Activated effector memory CD4-positive, alpha-beta T cell treated with anti-CD3 and anti-CD28 coated beads, Interleukin-2, amount 50 U/mL, for 16 hours (primary cell): ENCODE measurements around the gene EDAR.

Source experiments
- DNase-seq: peaks from one replicate; pipeline ENCODE4 v3.0.0-alpha.2; 2020

EDAR gene

GRCh38 chr2:109000738-109001137 lies 11.7 kb upstream of the EDAR start:
- DNase-seq: no peak

- DNase-seq: no peak
Measured at GRCh38 chr2:108998911-108999310, 9.9 kb upstream of the EDAR start.

GRCh38 chr2:108994178-108994577 lies 5.2 kb upstream of the EDAR start:
- no peak for DNase-seq

- DNase-seq: no peak
Measured at GRCh38 chr2:108993095-108993937, 4.3 kb upstream of the EDAR start.

- DNase-seq: no peak
Measured at GRCh38 chr2:108988076-108988795, 784 bp downstream of the EDAR start.

- DNase-seq: no peak
Measured at GRCh38 chr2:108986916-108987510, 2.0 kb downstream of the EDAR start.

- no peak for DNase-seq
Measured at GRCh38 chr2:108983610-108984009, 5.4 kb downstream of the EDAR start.

- no peak for DNase-seq
Measured at GRCh38 chr2:108983061-108983460, 6.0 kb downstream of the EDAR start.

- no peak for DNase-seq
Measured at GRCh38 chr2:108982259-108982679, 6.8 kb downstream of the EDAR start.

GRCh38 chr2:108981846-108982245 lies 7.2 kb downstream of the EDAR start:
- DNase-seq: no peak

- DNase-seq: no peak
Measured at GRCh38 chr2:108980076-108980475, 8.9 kb downstream of the EDAR start.

- no peak for DNase-seq
Measured at GRCh38 chr2:108979461-108979860, 9.6 kb downstream of the EDAR start.

GRCh38 chr2:108978709-108979111 lies 10.3 kb downstream of the EDAR start:
- DNase-seq: no peak

GRCh38 chr2:108975613-108976435 lies 13.2 kb downstream of the EDAR start:
- DNase-seq: no peak

GRCh38 chr2:108974674-108975073 lies 14.3 kb downstream of the EDAR start:
- no peak for DNase-seq

GRCh38 chr2:108972663-108973062 lies 16.4 kb downstream of the EDAR start:
- DNase-seq: no peak

GRCh38 chr2:108971661-108972566 lies 17.1 kb downstream of the EDAR start:
- no peak for DNase-seq

GRCh38 chr2:108970369-108970768 lies 18.7 kb downstream of the EDAR start:
- no peak for DNase-seq

- DNase-seq: no peak
Measured at GRCh38 chr2:108969856-108970255, 19.2 kb downstream of the EDAR start.

GRCh38 chr2:108968619-108969018 lies 20.4 kb downstream of the EDAR start:
- DNase-seq: no peak

GRCh38 chr2:108967757-108968156 lies 21.3 kb downstream of the EDAR start:
- DNase-seq: no peak
